Measurements from ENCODE around the gene DMAP1.

- TF ChIP-seq EZH2phosphoT487 (IDR thresholded peaks at IDR 0.05; ENCODE audit: borderline replicate concordance, low read depth, low read length) (no peak), CTCF (conservative IDR thresholded peaks at IDR 0.05; ENCODE audit: low read length) (no peak)
These were observed 12.5 kb downstream of the DMAP1 start for GRCh38 chr1:44225761-44226160.
